Vagina (tissue), 2 donors: ENCODE results near the gene SHC1. TPM values are rescaled to one million over a fixed set of nuclear protein-coding genes. Genes with fewer than 3 reads are reported as not detected.
A peak's percentile ranks its signal among the peaks of the same experiment; 100 is the strongest.

Experiments used
- DNase-seq, 2 donors: peaks; one replicate each; pipeline ENCODE4 v3.0.0-alpha.2; 2017; ENCODE audit errors: extremely low spot score in 2 of 2
- H3K27ac ChIP-seq: fragments of 200-600 bp; sonication (generic); one replicate; pipeline ENCODE4 v1.5.1; 2019
- H3K27me3 ChIP-seq: fragments of 200-600 bp; sonication (generic); one replicate; pipeline ENCODE4 v1.5.1; 2019
- H3K36me3 ChIP-seq, 2 donors: fragments of 200-600 bp; sonication (generic); one replicate each; pipeline ENCODE4 v1.5.1; 2017 to 2019
- H3K4me1 ChIP-seq: fragments of 200-600 bp; sonication (generic); one replicate; pipeline ENCODE4 v1.5.1; 2019
- H3K4me3 ChIP-seq, 2 donors: fragments of 200-600 bp; sonication (generic); 1 replicate in 1 of 2; 2 replicates in 1 of 2; pipeline ENCODE4 v1.5.1; 2016 to 2019
- H3K9me3 ChIP-seq: fragments of 200-600 bp; sonication (generic); one replicate; pipeline ENCODE4 v1.5.1; 2019
- CTCF ChIP-seq, 3 experiments: fragments of 450-650 bp in 2 of 3; fragments of 200-600 bp in 1 of 3; sonication (generic) in 1 of 3; IDR thresholded peaks; one replicate each; pipeline ENCODE4 v1.5.1; 2017 to 2019; ENCODE audit warnings: antibody characterized with exemption in 3 of 3, mild to moderate bottlenecking in 2 of 3, moderate library complexity in 2 of 3
- POLR2A ChIP-seq, 2 donors: fragments of 450-650 bp; IDR thresholded peaks; one replicate each; pipeline ENCODE4 v1.6.1; 2017; ENCODE audit warnings: antibody characterized with exemption in 2 of 2, mild to moderate bottlenecking in 2 of 2, moderate library complexity in 2 of 2
- POLR2AphosphoS5 ChIP-seq, 2 donors: sonication (generic); formaldehyde crosslinking; IDR thresholded peaks; one replicate each; pipeline ENCODE4 v1.9.0; 2017; ENCODE audit warnings: antibody characterized with exemption in 2 of 2, mild to moderate bottlenecking in 2 of 2, low read depth in 1 of 2; ENCODE audit not compliant: insufficient read depth in 1 of 2
- intact Hi-C: fragments of 100-400 bp; cut with DNase I; formaldehyde crosslinking; loops from one replicate; pipeline ENCODE4 v1.15.1; 2023
- total RNA-seq: library from RNA; depleted of rRNA; stranded (reverse); fragments of >200 nt; gene quantifications from one replicate; pipeline ENCODE4 v1.2.3, GENCODE V29; 2016

Gene SHC1
- total RNA-seq, 1 donor from 2014 or later: 110 TPM

DNA sequence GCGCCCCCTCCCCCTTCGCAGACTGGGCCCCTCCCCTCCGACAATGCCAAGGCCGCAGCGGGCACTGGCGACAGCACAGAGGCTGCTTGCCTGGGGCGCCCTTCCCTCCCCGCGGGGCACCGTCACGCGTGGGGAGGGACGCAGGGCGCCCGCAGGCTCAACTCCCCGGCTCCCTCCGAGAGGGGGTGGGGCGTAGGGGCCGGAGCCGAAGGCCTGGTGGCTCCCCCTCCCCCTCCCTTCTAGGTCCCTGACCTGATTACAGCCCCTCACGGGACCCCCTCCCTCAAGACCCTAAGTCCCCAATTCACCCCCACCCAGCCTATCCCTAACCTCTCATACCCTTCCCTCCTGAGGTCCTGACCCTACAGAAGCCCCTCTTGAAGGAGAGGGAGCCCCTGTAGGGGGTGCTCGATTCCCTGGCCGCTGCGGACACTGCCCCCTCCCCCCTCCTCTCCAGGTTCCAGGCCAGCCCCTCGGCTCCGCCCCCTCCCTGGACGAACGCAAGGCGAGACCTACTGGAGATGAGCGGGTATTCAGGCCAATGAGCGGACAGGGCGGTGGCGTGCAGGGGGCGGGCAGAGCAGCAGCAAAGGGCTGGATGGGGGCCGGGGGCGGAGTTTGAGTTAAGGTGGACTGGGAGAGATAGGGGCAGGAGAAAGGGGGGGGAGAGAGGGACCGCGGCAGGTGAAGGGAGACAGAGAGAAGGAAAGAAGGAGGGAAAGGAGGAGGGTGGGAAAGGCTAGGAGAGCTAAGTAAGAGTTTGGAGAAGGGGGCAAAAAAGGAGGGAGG, 31.3 kb upstream of the SHC1 start:
- Histone ChIP-seq H3K27ac (peak overlapping the region; percentile 99), H3K27me3 (no peaks in the 10 kb centered on the region), H3K4me3 (peak overlapping the region; percentile 84 to 85), H3K36me3 (no peaks in the 10 kb centered on the region), H3K4me1 (peaks cover 59% of the 10 kb centered on the region), H3K9me3 (no peaks in the 10 kb centered on the region)
- peak; percentile 99 to 100 for DNase-seq
- TF ChIP-seq CTCF (IDR thresholded peaks at IDR 0.05): peak in 1 of 3 experiments; percentile 43
- peak; percentile 30 to 93 for TF ChIP-seq POLR2AphosphoS5 (IDR thresholded peaks at IDR 0.05; ENCODE audit: insufficient read depth in 1 of 2, low read depth in 1 of 2)
- TF ChIP-seq POLR2A (IDR thresholded peaks at IDR 0.05): peak in 1 of 2 donors; percentile 90
- intact Hi-C loops: loop anchor here (2.0 to 5.0 kb wide), 4 partner anchors 15 to 675 kb away; partner anchors contain the start of genes ADAM15 and ATP8B2

GRCh38 chr1:155001425-155001674, 30.8 kb upstream of the SHC1 start:
- H3K9me3 ChIP-seq: no peaks in the 10 kb centered on the region
- H3K4me3 ChIP-seq: peak overlapping the region; percentile 84 to 85
- DNase-seq: no peak
- no peaks in the 10 kb centered on the region for H3K27me3 ChIP-seq
- intact Hi-C loops: loop anchor here (2.0 to 5.0 kb wide), 4 partner anchors 15 to 674 kb away; partner anchors contain the start of genes ADAM15 and ATP8B2
- no peak for TF ChIP-seq POLR2AphosphoS5 (IDR thresholded peaks at IDR 0.05; ENCODE audit: insufficient read depth in 1 of 2, low read depth in 1 of 2)
- no peak for TF ChIP-seq CTCF (IDR thresholded peaks at IDR 0.05)
- H3K27ac ChIP-seq: peak overlapping the region; percentile 99
- peaks cover 53% of the 10 kb centered on the region for H3K4me1 ChIP-seq
- no peaks in the 10 kb centered on the region for H3K36me3 ChIP-seq

- intact Hi-C loops: loop anchor here (2.0 to 5.0 kb wide), 4 partner anchors 16 to 674 kb away; partner anchors contain the start of genes ADAM15 and ATP8B2
- Histone ChIP-seq H3K4me1 (peaks cover 49% of the 10 kb centered on the region), H3K36me3 (no peaks in the 10 kb centered on the region), H3K27me3 (no peaks in the 10 kb centered on the region), H3K27ac (peak overlapping the region; percentile 99), H3K4me3 (peak overlapping the region; percentile 84 to 85), H3K9me3 (no peaks in the 10 kb centered on the region)
- peak in 1 of 2 donors; percentile 97 for DNase-seq
- TF ChIP-seq CTCF (IDR thresholded peaks at IDR 0.05) (peak in 2 of 3 experiments; percentile 3 to 56), POLR2A (IDR thresholded peaks at IDR 0.05) (peak in 1 of 2 donors; percentile 80), POLR2AphosphoS5 (IDR thresholded peaks at IDR 0.05; ENCODE audit: insufficient read depth in 1 of 2, low read depth in 1 of 2) (peak; percentile 88 to 97)
Observed at GRCh38 chr1:155000726-155001424, 30.3 kb upstream of the SHC1 start.

DNA sequence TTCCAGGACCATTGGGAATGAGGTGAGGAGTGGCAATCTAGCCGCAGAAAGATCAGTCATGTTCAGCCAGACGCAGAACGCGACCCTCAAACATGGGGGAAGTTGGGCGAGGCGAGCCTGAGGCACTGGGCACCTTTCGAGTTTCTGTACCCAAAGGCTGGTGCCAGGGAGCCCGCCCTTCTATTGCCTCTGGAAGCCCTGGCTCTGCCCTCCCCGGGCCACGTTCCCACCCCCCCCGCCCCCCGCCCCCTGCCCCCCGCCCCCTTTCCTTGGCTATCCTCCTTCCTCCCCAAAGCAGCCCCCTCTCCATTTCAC, 29.8 kb upstream of the SHC1 start:
- peak overlapping the region; percentile 99 for H3K27ac ChIP-seq
- no peaks in the 10 kb centered on the region for H3K9me3 ChIP-seq
- DNase-seq: no peak
- H3K36me3 ChIP-seq: no peaks in the 10 kb centered on the region
- intact Hi-C loops: loop anchor here (2.0 to 5.0 kb wide), 4 partner anchors 16 to 673 kb away; partner anchors contain the start of genes ADAM15 and ATP8B2
- TF ChIP-seq POLR2A (IDR thresholded peaks at IDR 0.05) (no peak), POLR2AphosphoS5 (IDR thresholded peaks at IDR 0.05; ENCODE audit: insufficient read depth in 1 of 2, low read depth in 1 of 2) (no peak), CTCF (IDR thresholded peaks at IDR 0.05) (no peak)
- peaks cover 44% of the 10 kb centered on the region for H3K4me1 ChIP-seq
- H3K4me3 ChIP-seq: peak overlapping the region; percentile 84 to 85
- H3K27me3 ChIP-seq: no peaks in the 10 kb centered on the region
